ENCODE measurements around the gene DENND4A. TPM values are rescaled to one million over a fixed set of nuclear protein-coding genes. Genes with fewer than 3 reads are reported as not detected.

Gene DENND4A
- polyA plus RNA-seq, 1 of the 3 experiments (the other 2 are of a cell fraction) = 2.5 TPM

DNA sequence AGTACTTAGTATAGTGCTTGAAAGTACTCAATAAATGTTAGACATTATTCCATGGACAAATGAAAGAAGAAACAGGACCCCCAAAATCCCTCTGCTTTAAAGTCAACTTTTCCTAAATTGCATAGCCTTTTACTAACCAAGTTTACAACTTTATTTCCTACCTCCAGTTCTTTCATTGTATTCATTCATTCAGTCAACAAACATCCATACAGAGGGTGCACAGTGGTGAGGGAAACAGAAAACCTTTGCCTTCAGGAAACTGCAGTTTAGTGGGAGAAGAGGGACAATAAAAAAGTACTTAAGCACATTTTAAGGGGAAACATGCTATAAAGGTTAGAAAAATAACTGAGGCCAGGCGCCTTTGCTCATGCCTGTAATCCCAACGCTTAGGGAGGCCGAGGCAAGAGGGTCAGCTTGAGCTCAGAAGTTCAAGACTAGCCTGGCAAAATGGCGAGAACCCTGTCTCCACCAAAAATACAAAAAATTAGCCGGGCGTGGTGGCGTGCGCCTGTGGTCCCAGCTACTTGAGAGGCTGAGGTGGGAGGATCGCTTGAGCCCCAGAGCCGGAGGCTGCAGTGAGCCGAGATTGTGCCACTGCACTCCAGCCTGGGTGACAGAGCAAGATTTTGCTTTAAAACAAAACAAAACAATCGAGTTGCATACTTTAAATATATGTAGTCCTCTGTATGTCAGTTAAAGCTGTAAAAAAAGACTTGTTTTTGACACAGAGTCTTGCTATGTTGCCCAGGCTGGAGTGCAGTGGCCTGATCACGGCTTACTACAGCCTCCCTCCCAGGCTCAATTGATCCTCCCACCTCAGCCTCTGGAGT is 1.1 kb upstream of the DENND4A start:
- no peaks in the 10 kb centered on the region for H3K9me2 ChIP-seq
- peaks cover 26% of the 10 kb centered on the region for H3K79me2 ChIP-seq (ENCODE audit: insufficient read depth)
- no peak for DNase-seq
- no peak for TF ChIP-seq FOSL2 (IDR thresholded peaks at IDR 0.05; ENCODE audit: borderline replicate concordance, low read depth)
- TF ChIP-seq USF1 (IDR thresholded peaks at IDR 0.05; ENCODE audit: borderline replicate concordance, low read depth) = no peak
- no peak for TF ChIP-seq RFX5 (IDR thresholded peaks at IDR 0.05; ENCODE audit: low read length)
- TF ChIP-seq EP300 (IDR thresholded peaks at IDR 0.05; ENCODE audit: borderline replicate concordance in 1 of 2, low read depth in 1 of 2, low read length in 1 of 2) = no peak
- no peak for TF ChIP-seq FOXM1 (IDR thresholded peaks at IDR 0.05; ENCODE audit: low read depth)
- TF ChIP-seq YY1 (IDR thresholded peaks at IDR 0.05; ENCODE audit: low read depth) = no peak
- TF ChIP-seq GATA2 (CRISPR knock-in tag; IDR thresholded peaks at IDR 0.05) = no peak
- TF ChIP-seq TEAD4 (IDR thresholded peaks at IDR 0.05; ENCODE audit: borderline replicate concordance, insufficient read depth) = no peak
- TF ChIP-seq POLR2AphosphoS5 (IDR thresholded peaks at IDR 0.05; ENCODE audit: low read depth, low read length) = no peak
- TF ChIP-seq, protein P1, sequence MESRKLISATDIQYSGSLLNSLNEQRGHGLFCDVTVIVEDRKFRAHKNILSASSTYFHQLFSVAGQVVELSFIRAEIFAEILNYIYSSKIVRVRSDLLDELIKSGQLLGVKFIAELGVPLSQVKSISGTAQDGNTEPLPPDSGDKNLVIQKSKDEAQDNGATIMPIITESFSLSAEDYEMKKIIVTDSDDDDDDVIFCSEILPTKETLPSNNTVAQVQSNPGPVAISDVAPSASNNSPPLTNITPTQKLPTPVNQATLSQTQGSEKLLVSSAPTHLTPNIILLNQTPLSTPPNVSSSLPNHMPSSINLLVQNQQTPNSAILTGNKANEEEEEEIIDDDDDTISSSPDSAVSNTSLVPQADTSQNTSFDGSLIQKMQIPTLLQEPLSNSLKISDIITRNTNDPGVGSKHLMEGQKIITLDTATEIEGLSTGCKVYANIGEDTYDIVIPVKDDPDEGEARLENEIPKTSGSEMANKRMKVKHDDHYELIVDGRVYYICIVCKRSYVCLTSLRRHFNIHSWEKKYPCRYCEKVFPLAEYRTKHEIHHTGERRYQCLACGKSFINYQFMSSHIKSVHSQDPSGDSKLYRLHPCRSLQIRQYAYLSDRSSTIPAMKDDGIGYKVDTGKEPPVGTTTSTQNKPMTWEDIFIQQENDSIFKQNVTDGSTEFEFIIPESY (IDR thresholded peaks at IDR 0.05; ENCODE audit: borderline replicate concordance, low read depth) = no peak
- no peak for TF ChIP-seq MXI1 (IDR thresholded peaks at IDR 0.05; ENCODE audit: low read depth, low read length)
- TF ChIP-seq REST (IDR thresholded peaks at IDR 0.05; ENCODE audit: low read depth, low read length) = no peak
- no peak for TF ChIP-seq TCF12 (IDR thresholded peaks at IDR 0.05)
- no peak for TF ChIP-seq RXRA (IDR thresholded peaks at IDR 0.05; ENCODE audit: borderline replicate concordance, low read depth)
- H3K4me2 ChIP-seq = peak overlapping the region; percentile 68
- WGBS (ENCODE audit: low lambda C conversion rate) = 94% methylated on average over 13 of the region's 13 CpGs
- POLR2A ChIA-PET = interaction anchor here (2.9 kb wide), 1 partner anchor 76 kb away, joined by 12 read pairs; the partner anchor contains the start of gene RAB11A
- H3K36me3 ChIP-seq (replicated peaks in 1 of 2; ENCODE audit: control insufficient read depth in 1 of 2, insufficient read depth in 2 of 2, low read length in 1 of 2) = no peaks in the 10 kb centered on the region
- peak overlapping the region; percentile 83 for H2AFZ ChIP-seq (ENCODE audit: low read depth)
- H3K27me3 ChIP-seq (ENCODE audit: insufficient read depth) = no peaks in the 10 kb centered on the region
- no peaks in the 10 kb centered on the region for H3K9me3 ChIP-seq
- H3K4me3 ChIP-seq (ENCODE audit: low read depth in 2 of 2, low read length in 1 of 2) = peak overlapping the region; percentile 68 to 79
- no peaks in the 10 kb centered on the region for H4K20me1 ChIP-seq (ENCODE audit: insufficient read depth)
- peaks cover 0 to 6% of the 10 kb centered on the region in 2 experiments; a peak in 3 of 4 replicates for H3K4me1 ChIP-seq (ENCODE audit: control insufficient read depth in 1 of 2, insufficient read depth in 2 of 2, low read depth in 1 of 2, low read length in 1 of 2)
- CTCF ChIA-PET = interaction anchor here (0.9 kb wide), 2 partner anchors 12 to 64 kb away, joined by 4 to 5 read pairs; no protein-coding TSS in a partner anchor
- H3K9ac ChIP-seq = peak overlapping the region; percentile 69
- H3K27ac ChIP-seq (ENCODE audit: low read depth in 2 of 2, low read length in 1 of 2) = peak overlapping the region; percentile 73 to 83; a peak in 2 of 4 replicates
- H3F3A ChIP-seq (replicated peaks; ENCODE audit: insufficient read depth) = peaks cover 3% of the 10 kb centered on the region
